DLD1 (cell line): ENCODE data around the gene RNF207.

Experiments
- in situ Hi-C: cut with HindIII; loops from 2 replicates; pipeline ENCODE4 v1.10.0; 2017; ENCODE audit warnings: low sequenced_read_pairs

The RNF207 gene

DNA sequence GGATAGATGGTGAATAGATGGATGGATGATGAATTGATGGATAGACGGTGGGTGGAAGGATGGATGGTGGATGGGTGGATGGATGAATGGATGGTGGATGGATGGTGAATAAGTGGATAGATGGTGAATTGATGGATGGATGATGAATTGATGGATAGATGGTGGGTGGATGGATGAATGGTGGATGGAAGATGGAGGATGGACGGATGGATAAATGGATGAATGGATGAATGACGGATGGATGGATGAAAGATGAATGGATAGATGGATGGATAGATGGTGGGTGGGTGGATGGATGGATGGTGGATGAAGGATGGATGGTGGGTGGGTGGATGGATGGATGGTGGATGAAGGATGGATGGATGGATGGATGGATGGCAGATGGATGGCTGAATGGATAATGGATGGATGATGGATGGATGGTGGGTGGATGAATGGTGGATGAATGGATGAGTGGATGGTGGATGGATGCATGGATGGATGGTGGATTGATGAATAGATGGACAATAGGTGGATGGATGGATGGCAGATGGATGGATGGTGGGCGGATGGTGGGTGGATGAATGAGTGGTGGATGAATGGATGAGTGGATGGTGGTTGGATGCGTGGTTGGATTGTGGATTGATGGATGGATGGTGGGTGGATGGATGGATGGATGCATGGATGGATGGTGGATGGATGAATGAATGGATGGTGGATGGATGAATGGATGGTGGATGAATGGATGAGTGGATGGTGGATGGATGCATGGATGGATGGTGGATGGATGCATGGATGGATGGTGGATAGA, 31.1 kb upstream of the RNF207 start:
- in situ Hi-C loops: no loop called here

DNA sequence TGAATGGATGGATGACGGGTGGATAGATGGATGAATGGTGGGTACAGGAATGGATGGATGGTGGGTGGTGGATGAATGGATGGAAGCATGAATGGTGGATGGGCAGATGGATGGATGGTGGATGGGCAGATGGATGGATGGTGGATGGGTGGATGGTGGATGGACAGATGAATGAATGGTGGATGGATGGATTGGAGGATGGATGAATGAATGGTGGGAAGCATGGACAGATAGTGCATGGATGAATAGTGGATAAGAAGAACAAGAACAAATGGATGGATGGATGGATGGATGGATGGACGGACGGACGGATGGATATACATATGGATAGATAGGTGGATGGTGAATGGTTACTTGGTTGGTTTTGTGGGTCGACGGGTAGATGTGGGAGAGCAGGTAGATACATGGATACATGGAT, 30.5 kb upstream of the RNF207 start:
- in situ Hi-C loops: no loop called here

DNA sequence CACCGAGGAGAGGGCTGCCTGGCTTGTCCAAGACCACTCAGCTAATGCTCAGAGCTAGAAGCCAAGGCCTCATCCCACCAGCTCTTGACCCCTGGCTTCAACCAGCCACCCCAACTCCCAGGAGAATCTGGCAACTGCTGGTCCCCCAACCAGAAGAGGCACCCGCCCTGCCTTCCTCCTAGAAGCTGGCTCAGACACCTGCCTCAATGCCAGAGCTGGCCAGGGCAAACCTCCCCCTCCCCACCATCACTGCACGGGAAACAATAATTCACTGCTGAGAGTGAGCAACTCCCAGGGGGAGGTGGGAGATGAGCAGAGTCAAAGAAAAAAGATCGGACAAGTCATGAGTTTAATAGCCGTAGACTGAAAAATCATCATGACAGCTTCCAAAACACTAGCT, 29.1 kb upstream of the RNF207 start:
- in situ Hi-C loops: no loop called here

DNA sequence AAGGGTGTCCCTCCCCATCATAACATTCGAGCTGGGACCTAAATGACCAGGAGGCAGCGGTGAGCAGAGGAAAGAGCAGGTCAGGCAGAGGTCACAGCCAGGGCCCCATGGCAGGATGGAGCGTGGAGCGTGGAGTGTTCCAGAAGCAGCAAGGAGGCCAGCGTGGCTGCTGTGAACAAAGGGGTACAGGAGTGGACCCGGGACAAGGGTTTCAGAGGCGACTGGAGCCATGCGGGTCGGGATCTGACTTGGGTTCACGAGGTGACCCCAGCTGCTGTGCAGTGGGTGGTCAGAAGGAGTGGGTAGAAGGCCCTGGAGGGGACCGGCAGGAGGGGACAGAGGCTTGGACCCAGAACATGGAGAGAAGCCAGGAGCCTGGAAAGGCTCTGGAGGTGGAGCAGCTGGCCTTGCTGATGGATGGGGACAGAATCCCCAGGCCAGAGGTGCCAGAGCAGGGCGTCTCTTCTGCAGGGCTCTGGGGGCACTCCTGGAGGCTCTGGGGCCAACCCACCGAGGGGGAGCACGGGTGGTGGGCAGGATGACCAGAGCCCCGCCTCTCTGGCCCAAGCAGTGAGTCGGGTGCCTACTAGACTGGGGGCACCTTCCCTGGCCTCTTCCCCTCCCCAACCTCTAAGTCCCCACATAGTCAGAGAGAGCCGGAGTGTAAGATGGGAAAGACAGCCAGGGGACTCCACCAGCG, 28.1 kb upstream of the RNF207 start:
- in situ Hi-C loops: no loop called here

DNA sequence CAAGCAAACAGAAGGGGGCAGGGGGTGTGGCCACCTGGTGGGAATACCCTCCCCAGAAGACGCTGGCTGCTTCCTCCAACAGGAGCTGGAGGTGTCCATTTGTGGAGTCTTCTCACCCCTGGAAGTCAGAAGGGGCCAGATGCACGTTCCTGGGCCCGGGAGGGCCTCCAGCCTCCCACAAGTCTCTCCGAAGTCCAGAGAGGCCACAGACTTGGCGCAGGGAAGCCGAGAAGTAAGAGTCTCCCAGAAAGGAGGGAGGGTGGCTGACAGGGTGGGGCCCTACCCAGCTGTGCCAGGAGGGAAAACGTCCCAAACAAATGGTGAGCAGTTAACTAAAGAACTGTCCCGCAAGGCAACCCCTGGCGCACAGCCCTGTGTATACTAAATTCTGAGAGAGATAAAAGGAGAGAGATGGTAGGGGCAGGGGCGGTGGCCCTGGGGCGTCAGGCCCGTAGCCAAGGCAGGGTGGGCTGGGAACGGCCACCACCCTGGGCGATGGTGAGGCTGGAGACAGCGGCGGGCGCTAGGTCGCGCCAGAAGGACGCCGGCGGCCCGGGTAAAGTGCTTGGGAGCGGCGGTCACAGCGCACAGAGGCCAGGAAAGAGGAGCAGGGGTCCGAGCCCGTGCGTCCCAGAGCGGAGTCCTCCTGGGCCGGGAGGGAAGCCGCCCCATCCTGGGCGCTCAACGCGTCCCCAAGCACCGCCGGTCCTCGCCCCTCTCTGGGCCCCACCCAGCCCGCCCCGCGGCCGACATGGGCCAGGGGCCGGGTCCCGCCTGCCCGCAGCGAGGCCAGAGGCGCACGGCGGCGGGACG, 27.0 kb upstream of the RNF207 start:
- in situ Hi-C loops: no loop called here

DNA sequence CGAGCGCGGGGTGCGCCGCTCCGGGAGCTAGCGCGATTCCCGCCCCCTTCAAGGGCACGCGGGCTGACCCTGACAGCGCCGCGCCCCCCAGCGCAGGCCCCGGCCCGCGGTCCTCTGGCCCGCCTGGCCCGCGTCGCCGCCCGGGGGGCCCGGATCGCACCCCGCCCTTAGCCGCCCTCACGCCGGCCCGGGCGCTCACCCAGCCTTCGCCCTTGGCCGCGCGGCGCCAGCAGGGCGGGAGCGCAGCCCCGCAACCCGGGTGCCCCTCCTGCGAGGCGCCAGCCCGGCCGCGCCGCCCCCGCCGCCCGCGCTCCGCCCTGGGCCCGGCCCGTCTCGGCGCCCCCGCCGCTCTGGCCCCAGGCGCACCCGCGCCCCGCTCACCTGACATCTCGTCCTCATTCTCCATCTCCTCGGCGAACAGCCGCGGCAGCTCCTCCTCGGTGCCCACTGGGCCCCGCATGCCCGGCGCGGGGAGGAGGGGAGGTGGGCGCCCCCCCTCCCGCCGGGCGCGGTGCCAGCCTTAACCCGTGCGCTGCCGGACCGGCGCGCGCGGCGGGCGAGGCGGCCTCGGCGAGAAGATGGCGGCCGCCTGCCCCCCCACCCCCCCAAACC, 26.2 kb upstream of the RNF207 start:
- in situ Hi-C loops: no loop called here

DNA sequence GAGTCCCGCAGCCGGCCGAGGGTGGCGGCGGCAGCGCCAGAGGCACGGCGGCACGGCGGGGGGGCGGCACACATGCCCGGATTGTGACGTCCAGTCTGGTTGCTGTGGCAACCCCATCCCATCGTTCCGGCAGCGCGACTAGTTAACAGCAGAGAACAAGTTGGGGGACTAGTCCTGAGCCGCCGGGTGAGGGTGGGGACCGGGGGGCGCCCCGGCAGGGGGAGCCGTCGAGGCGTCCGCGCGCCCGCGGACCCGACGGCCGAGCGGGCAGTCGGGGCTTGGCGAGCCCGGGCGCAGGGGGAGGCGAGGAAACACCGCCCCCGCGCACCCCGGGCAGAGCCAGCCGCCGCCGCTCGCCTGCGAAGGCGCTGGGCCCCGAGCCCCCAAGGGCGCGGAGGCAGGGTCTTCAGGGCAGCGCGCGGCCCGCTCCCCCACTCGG, 25.6 kb upstream of the RNF207 start, which contains the start of gene CHD5:
CHD5 (minus strand) TSS at position 54 of the 439 bp plus-strand sequence. CDS start 298 bp downstream, outside the sequence.
- in situ Hi-C loops: no loop called here

DNA sequence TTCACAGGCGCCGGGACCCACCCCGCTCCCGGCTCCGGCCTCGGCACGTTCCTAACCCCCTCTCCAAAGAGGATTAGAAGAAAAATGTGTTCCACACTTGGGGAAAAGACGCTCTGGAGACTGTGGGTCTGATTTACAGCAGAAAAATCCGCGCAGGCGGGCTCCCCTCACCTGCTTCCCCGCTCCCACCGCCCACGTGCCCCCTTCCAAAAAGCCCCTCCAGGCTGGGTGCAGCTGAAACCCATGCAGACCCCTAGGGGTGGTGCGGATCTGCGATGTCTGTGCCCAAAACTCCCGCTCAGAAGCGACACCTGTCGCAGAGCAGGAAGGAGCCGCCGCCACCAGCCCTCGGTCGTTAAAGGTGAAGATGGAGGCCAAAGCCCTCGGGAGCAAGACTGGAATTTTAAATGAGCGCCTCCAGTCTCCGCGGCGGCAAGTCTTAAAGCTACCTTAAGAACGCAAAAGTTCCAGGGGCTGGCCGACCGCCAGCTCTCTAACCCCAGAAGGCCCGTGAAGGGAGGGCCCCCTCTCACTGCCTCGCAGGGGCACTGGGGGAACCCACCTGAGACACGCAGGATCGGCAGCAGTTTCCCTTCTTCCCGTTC, 25.1 kb upstream of the RNF207 start:
- in situ Hi-C loops: no loop called here

DNA sequence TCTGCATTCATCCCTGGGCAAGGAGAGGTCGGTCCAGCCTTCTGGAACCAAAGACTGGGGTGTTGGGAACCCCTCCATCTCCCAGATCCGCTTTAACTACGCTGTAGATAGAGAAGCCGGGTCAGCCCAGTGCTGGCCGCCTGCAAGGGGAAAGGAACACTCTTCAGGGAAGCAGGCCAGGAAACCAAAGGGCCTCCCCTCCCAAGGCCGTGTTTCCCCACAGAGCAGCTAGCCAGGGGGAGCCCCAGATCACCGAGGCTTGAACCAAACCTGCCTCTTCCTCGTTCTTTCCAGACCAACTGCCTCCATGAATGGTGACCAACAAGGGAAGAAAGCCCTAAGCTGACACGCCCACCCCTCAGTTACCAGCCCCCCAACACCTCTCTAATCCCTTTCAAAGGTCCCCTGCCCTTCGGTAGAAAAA, 24.6 kb upstream of the RNF207 start:
- in situ Hi-C loops: no loop called here

DNA sequence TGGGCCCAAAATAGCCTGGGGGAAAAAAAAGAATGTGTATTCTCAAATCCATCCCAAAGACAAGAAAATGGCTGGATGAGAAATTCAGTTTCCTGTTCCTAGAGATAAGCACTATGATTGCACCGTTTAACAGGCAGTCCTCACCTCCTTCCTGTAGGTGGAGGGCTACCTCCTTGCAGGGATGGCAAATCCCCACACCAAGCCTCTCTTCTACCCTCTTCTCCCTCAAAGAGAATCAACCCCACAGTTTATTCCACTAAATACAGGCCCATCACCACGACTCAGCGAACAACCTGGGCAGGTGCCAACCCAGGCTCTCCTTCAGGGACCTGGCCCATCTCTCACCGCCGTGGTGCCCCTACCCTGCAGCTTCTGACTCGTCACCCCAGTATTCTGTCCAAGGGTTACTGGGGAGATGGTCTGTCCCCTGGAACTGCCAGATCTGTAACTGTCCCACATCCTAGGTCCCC, 22.4 kb upstream of the RNF207 start:
- in situ Hi-C loops: no loop called here

DNA sequence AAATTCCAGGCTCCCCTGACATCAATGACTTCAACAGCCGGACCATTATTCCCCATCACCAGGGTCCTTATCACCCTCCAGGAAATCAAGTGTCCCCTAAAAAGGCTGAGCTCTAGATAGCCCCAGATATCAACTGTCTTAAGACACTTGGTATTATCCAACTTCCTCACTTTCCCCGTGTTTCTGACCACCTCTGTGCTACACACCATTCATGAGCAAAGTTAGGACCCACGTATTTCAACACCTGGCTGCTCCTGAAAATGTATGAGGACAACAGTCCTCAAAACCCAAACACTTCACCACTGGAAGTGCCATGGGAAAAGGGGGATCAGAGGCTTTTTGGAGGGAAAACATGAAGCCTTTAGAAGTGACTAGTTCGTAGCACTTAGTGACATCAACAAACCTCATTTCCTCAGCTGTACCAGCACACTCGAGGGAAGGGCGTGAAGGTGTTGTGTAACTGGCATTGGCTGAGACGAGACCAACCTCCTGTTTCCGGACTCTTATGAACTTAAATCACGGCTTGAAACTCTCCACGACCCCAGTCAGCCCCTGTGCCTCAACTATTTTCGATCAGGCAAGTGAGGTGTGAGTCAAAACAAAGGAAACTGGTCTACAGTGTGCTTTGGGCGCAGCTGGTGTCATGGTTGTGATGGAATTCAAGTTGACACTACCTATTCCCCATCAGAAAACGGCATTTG, 21.7 kb upstream of the RNF207 start:
- in situ Hi-C loops: no loop called here

DNA sequence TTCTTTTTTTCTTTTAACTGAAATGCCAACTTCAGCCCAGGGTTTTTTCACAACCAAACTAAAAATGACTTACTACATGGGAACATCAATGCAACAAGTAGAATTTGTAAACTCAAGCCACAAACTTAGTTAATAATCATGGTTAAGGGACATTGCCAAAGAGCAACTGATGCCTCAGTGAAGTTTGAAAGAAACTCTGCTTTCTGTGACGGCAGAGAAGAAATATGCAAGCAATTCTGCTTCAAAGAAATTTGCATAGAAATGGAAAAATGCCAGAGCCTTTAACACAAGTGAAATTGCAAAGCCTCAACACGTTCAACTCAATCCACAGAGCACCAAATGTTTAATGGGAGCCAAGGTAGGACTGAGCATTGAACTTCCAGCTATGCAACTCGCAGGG, 20.8 kb upstream of the RNF207 start:
- in situ Hi-C loops: no loop called here

DNA sequence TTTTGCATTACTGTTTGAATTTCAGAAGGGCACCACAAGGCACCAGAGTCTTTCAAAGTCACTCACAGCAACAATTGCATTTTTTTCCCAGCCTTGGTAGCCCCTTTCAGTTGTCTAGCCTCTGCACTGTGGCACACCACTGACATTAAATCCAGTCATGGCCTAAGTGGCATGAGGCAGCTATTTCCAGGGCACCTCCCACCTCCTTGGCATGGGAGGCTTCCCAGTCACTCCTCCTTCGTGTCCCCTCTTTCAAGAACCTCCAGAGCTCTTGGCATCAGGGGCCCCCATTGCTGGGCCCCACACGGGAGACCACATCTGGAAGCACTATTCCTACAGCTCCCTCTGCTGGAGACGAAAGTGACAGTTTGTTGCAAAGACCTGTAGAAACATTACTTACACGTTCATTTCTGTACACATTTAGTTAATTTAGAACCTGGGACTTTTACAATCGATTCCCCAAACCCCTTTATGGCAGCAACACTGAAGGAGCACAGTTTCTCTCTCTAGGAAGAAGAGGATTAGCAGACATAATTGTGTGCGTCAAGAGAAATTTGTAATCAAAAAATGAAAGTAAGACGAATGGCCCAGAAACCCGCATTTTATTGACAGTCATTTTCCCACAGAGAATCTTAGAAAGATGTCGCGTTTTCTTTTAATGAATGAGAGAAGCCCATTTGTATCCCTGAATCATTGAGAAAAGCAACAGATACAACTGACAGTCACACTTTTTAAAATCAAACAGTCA, 20.1 kb upstream of the RNF207 start:
- in situ Hi-C loops: no loop called here

DNA sequence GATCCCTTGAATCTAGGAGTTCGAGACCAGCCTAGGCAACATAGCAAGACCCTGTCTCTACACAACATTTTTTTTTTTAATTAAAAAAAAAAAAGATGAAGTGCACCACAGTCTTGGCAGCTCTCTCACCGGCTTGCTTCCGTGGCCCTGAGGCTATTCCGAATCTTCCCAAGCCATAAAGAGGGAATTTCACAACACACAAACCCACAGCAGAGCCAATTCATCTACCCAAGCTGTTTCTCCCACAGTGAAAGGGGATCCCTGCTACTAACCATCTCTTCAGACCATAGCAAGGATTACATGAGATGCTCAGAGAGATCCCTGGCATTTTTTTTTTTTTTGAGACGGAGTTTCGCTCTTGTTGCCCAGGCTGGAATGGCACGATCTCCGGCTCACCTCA, 17.5 kb upstream of the RNF207 start:
- in situ Hi-C loops: no loop called here

DNA sequence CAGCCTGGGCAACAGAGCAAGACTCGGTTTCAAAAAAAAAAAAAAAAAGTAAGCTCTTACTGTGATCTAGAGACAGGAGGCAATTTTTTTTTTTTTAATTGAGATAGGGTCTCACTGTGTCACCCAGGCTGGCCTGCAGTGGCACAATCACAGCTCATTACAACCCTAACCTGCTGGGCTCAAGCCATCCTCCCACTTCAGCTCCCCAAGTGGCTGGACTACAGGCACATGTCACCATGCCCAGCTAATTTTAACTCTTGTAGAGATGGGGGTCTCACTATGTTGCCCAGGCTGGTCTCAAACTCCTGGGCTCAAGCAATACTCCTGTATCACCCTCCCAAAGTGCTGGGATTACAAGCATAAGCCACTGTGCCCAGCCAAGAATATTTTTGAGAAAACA, 14.0 kb upstream of the RNF207 start:
- in situ Hi-C loops: loop anchor here (10.0 kb wide), 1 partner anchor 117 kb away; no protein-coding TSS in a partner anchor

DNA sequence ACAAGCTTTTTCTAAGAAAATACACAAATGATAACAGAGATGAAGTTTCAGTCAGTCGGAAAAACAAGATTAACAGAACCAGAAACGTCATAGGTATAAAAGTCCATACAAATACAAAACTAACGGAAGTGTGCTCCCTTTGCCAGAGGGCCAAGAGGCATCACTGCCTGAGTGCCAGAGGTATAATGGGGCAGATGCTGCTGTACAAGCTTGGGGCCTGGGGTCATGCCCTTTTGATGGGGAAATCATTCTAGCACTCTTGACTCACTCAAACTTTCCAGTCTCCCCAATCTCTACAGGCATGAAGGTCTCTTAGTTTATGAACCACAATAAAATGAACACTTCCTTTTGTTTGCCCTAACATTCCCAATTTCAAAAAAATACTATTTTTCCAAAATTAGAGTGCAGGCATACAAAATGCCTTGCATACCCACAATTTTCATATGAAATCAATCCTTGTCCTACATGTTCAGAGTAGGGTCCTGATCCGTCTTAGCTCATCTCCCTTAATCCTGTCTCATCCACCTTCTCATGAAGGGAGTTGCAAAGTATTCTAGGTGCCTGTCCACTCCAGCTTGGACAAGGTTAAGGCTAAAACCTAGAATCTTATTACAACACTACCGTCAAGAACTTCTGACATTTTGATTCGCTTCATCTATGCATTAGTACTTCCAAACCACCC, 8.0 kb upstream of the RNF207 start:
- in situ Hi-C loops: loop anchor here (10.0 kb wide), 1 partner anchor 123 kb away; no protein-coding TSS in a partner anchor

DNA sequence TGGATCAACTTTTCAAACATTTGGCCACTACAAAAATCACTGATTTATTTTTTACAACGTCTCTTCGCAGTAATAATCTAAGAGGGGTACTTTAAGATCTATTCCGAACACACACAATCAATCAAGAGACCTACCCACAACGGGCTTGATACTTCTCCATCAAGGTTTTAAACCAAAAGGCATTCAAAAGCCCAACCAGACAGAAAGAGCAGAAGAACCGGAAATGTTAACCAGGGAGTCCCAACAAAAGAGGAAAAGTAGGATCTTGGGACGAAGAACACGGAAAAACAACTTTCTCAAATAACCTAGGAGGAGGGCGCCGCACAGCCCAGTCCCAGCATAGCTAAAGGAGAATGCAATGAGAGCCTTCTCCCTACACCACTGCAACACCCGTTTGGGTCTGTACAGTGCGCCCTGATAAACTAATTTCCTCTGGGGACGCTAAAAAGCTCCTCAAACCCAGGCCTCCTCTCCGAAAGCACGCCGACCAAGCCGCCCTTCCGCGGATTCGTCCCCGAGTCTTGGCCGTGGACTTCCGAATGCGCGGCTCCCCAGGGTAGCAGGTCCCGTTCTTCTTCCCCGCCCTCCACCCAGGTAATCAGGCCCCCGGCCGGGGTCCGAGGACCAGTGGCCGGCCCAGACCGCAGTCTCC, 7.1 kb upstream of the RNF207 start:
- in situ Hi-C loops: loop anchor here (10.0 kb wide), 1 partner anchor 124 kb away; no protein-coding TSS in a partner anchor
